Ammon's horn (tissue), 1 donor: ENCODE results near the gene SLFN14.
A peak's percentile ranks its signal among the peaks of the same experiment; 100 is the strongest.
"Not testable (repeated sequence)": the region's sequence is repeated elsewhere in the genome, so short reads cannot be mapped to it uniquely, and the experiment has no call there.

Experiments
- DNase-seq: peaks from one replicate; pipeline ENCODE4 v3.0.0-alpha.2; 2016; ENCODE audit warnings: low spot score

The SLFN14 gene

DNA sequence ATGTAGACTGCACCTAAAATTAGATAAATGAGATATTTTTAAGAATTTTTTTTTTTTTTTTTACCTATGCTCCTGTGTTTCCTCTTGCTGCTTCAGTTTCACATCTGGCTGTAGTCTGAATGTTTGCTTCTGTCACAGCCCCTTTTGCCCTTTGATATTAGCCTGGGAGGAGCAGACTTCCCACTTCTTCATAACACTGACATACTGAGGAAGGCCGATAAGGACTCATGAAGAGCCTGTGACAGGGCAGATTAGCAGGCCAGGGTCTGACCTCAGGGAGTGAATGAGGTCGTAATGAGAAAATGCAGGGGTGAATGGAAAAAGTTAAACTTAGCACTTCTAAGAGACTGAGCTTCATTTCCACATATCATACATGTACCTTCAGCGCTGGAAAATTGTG is at the start of gene SLFN14:
Gene SLFN14 (minus strand): TSS at position 117 of the 400 bp plus-strand sequence. CDS start 2,757 bp downstream, outside the sequence.
- DNase-seq = no peak

- no peak for DNase-seq
These were observed 49.2 kb upstream of the SLFN14 start for GRCh38 chr17:35609831-35610230.

GRCh38 chr17:35607239-35607847 is 46.7 kb upstream of the SLFN14 start:
- DNase-seq = no peak

GRCh38 chr17:35605678-35606077 is 45.1 kb upstream of the SLFN14 start:
- DNase-seq = peak; percentile 5

GRCh38 chr17:35603674-35604073 is 43.1 kb upstream of the SLFN14 start:
- DNase-seq = no peak

- DNase-seq = no peak
These were observed 37.0 kb upstream of the SLFN14 start for GRCh38 chr17:35597604-35598003.

DNA sequence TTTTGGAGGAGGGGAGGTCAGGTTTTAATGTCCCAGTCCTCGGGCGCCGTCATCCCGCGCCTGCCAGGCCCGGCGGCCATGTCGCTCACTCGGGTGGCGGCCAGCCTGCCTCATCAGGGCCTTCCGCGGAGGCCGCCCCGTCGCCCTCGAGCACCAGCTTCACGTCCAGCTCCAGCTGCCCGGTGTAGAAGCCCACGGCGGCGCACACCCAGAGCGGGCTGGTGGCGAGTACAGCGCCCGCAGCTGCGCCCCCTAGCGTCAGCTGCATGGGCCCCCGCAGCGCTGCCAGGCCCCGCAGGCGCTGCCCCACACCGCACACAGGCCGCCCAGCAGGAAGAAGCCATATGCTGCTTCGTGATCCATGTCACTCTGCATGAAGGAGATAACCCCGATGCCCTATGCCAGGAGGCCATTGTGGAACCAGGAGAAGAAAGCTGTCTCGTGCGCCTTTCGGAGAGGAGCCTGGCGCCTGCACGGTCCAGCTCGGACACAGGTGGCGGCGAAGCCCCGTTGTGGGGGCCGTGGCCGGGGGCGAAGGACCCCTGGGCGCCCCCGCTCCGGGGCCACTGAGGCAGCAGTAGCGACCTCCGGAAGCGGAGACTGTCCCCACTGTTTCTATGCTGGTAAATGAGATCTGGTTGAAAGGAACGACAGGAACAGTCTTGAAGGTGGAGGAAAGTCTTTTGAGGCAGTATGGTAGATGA is 36.1 kb upstream of the SLFN14 start:
- no peak for DNase-seq

GRCh38 chr17:35596072-35596471 is 35.5 kb upstream of the SLFN14 start:
- DNase-seq = no peak

DNA sequence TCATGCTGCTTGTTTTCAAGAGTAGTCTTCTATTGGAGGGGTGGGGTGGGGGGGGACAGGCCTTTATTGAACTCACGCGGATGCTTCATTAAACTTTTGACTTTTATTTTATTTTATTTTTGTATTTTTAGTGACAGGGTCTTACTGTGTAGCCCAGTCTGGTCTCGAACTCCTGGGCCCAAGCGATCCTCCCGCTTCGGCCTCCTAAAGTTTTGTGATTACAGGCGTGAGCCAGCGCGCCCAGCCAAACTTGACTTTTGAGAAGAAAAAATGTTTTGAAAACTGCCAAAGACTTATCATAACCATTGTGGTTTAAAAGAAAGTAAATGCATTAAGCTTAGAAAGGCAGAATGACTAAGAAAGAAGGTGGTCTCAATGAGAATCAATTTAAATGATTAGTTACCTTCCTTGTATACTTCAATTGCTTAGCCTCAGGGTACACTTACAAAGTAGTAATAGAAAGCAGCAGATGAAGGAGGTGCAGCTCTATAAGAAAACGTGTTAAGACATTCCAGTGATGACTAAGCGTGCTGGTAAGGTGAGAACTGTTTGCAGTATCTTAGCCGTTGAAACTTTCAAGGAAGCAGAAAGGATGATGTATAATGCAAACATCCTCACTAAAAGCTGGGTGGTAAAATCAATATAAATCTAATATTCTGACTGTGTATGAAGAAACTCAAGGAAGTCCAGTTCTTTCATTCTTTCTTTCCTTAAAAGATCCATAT is 27.7 kb upstream of the SLFN14 start:
- no peak for DNase-seq

DNA sequence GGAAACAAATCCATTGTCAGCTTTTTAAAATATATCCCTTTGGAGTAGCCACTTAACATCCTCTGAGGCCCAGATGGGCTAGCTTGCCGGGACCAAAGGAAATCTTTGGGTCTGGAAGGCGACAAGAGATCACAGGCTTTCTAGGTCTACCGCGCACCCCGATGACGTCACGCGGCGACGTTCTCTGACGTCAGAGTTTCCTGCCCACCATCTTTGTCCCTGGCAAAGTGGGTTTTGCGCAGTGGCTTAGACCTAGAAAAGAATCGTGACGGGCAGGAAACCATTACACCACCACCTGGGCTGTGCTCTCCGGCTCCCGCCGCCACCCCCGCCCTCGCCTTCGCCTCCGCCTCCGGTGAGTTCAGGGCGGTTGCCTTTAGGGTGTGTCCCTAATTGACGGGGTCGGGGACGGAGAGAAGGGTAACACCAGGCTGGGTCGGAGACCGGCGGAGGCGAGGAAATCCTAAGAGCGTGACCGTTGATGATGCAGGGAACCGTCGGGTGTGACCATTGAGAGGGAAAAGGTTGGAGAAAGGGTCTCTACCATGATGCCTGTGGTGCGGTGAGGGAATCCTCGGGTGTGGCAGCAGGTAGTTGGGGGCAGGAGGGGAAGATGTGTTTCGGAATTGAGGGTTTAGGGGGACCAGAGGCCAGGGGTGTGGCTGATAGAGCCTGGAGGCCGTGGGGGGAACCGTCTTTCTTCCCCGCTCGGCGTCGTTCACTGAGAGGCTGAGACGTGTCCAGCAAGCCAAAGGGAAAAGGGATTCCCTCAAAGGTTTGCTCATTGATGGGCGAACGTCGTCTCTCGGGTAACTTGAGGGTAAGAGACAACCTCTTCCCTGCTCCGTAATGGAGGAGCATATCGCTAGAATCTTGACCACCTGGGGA is 26.7 kb upstream of the SLFN14 start, which contains the start of gene AP2B1:
Gene AP2B1 (plus strand): TSS at position 249 of the 888 bp plus-strand sequence. CDS start 6,709 bp downstream, outside the sequence.
- DNase-seq = peak; percentile 95

- no peak for DNase-seq
These were observed 26.0 kb upstream of the SLFN14 start for GRCh38 chr17:35586569-35587073.

DNA sequence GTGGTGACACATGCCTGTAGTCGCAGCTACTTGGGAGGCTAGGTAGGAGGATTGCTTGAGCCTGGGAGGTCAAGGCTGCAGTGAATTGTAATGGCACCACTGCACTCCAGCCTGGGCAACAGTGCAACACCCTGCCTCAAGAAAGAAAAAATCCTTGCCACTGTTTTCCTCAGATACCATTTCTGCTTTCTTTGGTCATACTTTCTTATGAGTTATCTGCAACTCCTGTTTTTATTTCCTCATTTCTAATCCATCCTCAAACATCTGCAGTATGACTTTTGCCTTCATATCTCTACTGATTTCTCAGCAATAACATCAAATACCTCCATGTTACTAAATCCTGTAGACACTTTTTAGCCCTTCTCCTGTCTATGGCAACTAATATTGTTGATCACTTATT is 23.4 kb upstream of the SLFN14 start:
- DNase-seq = no peak

- DNase-seq = no peak
These were observed 18.4 kb upstream of the SLFN14 start for GRCh38 chr17:35578929-35579432.

DNA sequence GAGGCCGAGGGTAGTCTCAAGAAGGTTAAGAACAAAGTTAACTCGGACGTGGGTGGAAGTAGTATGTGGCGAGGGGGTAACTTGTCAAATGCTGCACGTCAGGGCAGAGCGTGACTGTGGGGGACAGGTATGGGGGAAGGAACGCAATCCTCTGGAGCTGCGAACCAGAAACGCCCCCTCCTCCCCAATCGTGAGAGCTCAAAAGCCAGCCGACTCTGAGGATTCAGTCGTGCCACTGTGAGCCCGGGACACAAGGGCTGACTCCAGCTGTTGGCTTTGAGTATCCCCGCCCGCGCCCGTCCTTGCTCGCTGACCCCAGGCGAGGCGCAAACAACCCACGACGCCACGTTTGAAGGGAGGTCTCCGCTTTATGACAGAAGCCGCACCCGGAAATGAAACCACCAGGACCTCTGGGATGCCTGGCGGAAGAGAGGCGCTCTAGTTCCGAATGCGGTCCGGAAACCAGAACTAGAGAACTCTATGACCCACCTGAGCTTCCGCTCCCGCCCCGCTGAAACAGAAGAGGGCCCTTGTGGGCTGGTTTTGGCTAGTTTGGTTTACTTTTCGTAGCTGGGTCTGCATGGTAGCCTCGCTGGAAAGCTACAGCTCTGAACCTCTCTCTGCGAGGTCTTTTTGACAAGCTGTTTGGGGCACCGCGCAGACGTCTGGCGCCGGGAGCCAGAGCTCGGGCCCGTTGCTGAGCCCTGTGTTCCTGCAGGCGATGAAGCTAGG is 17.7 kb upstream of the SLFN14 start, which contains the start of gene PEX12:
Gene PEX12 (minus strand): TSS at position 375 of the 732 bp plus-strand sequence. CDS start 550 bp downstream, outside the sequence.
- DNase-seq = peak; percentile 96

DNA sequence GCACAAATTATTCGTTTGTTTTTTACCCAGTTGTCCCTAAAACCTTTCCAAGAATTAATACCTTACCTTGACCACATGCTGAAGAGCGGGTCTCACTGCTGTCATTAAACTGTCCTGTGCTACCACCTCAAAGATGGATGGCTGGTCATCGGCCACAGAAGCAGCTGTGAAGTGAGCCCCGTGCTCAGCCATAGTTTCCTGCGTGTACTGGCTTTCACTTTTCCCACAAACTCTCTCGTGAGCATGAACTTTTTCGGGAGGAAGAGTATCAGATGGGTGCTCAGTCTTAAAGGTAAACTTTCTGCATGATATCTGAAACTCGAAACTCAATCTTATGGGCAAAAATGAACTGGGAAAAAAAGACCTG is 17.2 kb upstream of the SLFN14 start:
- peak; percentile 17 for DNase-seq

DNA sequence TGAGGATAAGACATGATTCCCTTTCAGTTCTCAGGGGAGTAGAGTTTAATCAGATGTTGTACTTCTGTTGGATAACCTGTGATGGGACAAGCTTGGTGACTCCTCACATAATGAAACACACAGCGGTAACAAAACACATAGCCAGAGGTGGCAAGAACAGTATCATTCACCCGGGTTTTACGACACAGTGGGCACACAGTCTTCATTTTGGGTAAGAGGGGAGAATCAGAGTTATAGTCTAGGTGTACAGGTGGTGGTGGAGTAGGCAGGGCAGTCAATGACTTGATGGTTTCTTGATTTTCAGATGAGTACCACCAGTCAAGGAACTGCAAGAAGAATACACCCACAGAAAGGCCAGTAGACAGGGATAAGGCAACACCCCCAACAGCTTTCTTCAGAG is 15.1 kb upstream of the SLFN14 start:
- no peak for DNase-seq

DNA sequence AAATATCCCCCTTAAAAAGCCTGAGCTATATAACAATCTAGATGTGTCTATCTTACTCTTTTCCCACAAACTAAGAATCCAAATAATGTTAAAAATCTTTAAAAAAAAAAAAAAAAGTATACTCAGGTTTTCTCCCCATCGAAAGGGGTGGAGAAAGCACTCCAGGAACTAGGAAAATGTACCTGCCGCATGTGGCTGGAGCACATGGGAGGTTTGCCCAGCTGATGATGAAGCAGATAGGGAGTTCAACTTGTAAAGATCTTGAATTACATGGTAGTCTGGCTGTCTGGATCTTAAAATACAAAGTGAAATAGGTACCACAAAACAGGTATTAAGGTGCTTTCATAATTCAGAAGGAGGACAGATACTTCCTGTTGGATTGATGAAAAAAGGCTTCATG is 8.8 kb upstream of the SLFN14 start:
- no peak for DNase-seq

- no peak for DNase-seq
These were observed 7.9 kb upstream of the SLFN14 start for GRCh38 chr17:35568561-35568960.

- DNase-seq = no peak
These were observed 6.3 kb upstream of the SLFN14 start for GRCh38 chr17:35566968-35567367.

DNA sequence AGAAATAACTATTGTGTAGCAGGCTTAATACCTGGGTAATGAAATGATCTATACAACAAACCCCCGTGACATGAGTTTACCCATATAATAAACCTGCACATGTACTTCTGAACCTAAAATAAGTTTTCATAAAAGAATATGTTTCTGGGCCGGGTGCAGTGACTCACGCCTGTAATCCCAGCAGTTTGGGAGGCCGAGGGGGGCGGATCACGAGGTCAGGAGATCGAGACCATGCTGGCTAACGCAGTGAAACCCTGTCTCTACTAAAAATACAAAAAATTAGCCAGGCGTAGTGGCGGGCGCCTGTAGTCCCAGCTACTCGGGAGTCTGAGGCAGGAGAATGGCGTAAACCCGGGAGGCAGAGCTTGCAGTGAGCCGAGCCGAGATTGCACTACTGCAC is 2.6 kb upstream of the SLFN14 start:
- DNase-seq = not testable (repeated sequence)
